OCI-LY1 (cell line): Measurements from ENCODE around the gene ALDH1A3.

Source experiments
- H2AFZ ChIP-seq: fragments of 200-600 bp; sonication (generic), shearing (Covaris generic); 2 replicates; pipeline ENCODE4 v1.6.0; 2014; ENCODE audit warnings: antibody characterized with exemption, mild to moderate bottlenecking, low read length
- H3F3A ChIP-seq: fragments of 200-600 bp; sonication (generic), shearing (Covaris generic); 2 replicates; pipeline ENCODE4 v1.6.0; 2014; ENCODE audit warnings: mild to moderate bottlenecking, antibody characterized with exemption, low read length, moderate library complexity; ENCODE audit not compliant: insufficient read depth
- H3K27ac ChIP-seq: fragments of 200-600 bp; sonication (generic); 2 replicates; pipeline ENCODE4 v1.5.1; 2014; ENCODE audit warnings: low read length, mixed run types, mild to moderate bottlenecking, low read depth; ENCODE audit not compliant: poor library complexity, severe bottlenecking
- H3K27me3 ChIP-seq: fragments of 200-600 bp; sonication (generic); 2 replicates; pipeline ENCODE4 v1.6.0; 2014; ENCODE audit warnings: antibody characterized with exemption, mild to moderate bottlenecking, low read length, moderate library complexity; ENCODE audit not compliant: insufficient read depth
- H3K36me3 ChIP-seq: fragments of 200-600 bp; sonication (generic); 2 replicates; pipeline ENCODE4 v1.6.1; 2014; ENCODE audit warnings: mild to moderate bottlenecking, antibody characterized with exemption, low read length, moderate library complexity, mixed read lengths; ENCODE audit not compliant: insufficient read depth
- H3K4me1 ChIP-seq: fragments of 200-600 bp; sonication (generic); 2 replicates; pipeline ENCODE4 v1.5.1; 2014; ENCODE audit warnings: mild to moderate bottlenecking, low read length, moderate library complexity; ENCODE audit not compliant: insufficient read depth, severe bottlenecking
- H3K4me2 ChIP-seq: fragments of 200-600 bp; sonication (generic), shearing (Covaris generic); 2 replicates; pipeline ENCODE4 v1.6.1; 2014; ENCODE audit warnings: low read length
- H3K4me3 ChIP-seq: fragments of 200-600 bp; sonication (generic); 2 replicates; pipeline ENCODE4 v1.5.1; 2014; ENCODE audit warnings: low read length, low read depth, mild to moderate bottlenecking, mixed read lengths; ENCODE audit not compliant: poor library complexity, severe bottlenecking
- H3K79me2 ChIP-seq: fragments of 200-600 bp; shearing (Covaris generic); 2 replicates; pipeline ENCODE4 v1.6.1; 2016; ENCODE audit warnings: mixed run types, low read length, mixed read lengths; ENCODE audit not compliant: insufficient read depth
- H3K9ac ChIP-seq: fragments of 200-600 bp; sonication (generic), shearing (Covaris generic); 2 replicates; pipeline ENCODE4 v1.6.1; 2014; ENCODE audit warnings: mild to moderate bottlenecking, low read length, mixed read lengths
- H3K9me2 ChIP-seq: fragments of 200-600 bp; sonication (generic), shearing (Covaris generic); 2 replicates; pipeline ENCODE4 v1.6.1; 2014; ENCODE audit warnings: low read depth, mild to moderate bottlenecking, low read length, mixed read lengths
- H3K9me3 ChIP-seq: fragments of 200-600 bp; shearing (Covaris generic); 2 replicates; pipeline ENCODE4 v1.6.1; 2014; ENCODE audit warnings: low read length, mixed read lengths
- H4K20me1 ChIP-seq: fragments of 200-600 bp; sonication (generic), shearing (Covaris generic); 2 replicates; pipeline ENCODE4 v1.6.0; 2016; ENCODE audit warnings: mild to moderate bottlenecking, low read length; ENCODE audit not compliant: insufficient read depth
- EZH2 ChIP-seq: fragments of 200-600 bp; sonication (generic), shearing (Covaris generic); IDR thresholded peaks from 2 replicates; pipeline ENCODE4 v1.8.0; 2017; ENCODE audit warnings: borderline replicate concordance, mixed run types, mild to moderate bottlenecking, antibody characterized with exemption, low read length, moderate library complexity, mixed read lengths
- TF ChIP-seq, protein P1 (sequence below): fragments of 200-600 bp; sonication (generic), shearing (Covaris generic); IDR thresholded peaks from 2 replicates; pipeline ENCODE4 v1.5.1; 2017; ENCODE audit warnings: mild to moderate bottlenecking, antibody characterized with exemption, low read length, moderate library complexity, mixed read lengths

The ALDH1A3 gene

DNA sequence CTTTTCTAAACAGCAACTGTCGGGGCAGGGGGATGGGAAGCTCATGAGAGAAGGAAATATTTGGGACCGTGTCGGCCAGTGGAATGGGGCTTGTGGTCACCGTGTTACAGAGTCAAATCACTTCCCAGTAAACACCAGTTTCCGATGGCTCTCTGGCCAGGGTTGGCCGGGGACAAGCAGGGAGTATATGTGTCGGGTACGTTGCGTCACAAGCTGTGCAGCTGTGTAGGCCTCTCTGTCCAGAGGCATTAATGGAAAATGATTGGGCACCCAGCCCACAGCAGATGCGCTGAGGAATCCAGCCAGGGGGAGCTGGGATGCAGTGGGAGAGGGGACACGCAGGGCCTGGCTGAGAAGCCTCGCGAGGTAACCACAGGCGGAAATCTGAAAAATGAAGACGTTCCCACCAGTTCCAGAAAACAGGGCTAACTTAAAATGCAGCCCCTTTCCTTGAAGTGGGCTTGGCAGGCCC lies 15.8 kb upstream of the ALDH1A3 start:
- H2AFZ ChIP-seq, result no peak overlapping the region

DNA sequence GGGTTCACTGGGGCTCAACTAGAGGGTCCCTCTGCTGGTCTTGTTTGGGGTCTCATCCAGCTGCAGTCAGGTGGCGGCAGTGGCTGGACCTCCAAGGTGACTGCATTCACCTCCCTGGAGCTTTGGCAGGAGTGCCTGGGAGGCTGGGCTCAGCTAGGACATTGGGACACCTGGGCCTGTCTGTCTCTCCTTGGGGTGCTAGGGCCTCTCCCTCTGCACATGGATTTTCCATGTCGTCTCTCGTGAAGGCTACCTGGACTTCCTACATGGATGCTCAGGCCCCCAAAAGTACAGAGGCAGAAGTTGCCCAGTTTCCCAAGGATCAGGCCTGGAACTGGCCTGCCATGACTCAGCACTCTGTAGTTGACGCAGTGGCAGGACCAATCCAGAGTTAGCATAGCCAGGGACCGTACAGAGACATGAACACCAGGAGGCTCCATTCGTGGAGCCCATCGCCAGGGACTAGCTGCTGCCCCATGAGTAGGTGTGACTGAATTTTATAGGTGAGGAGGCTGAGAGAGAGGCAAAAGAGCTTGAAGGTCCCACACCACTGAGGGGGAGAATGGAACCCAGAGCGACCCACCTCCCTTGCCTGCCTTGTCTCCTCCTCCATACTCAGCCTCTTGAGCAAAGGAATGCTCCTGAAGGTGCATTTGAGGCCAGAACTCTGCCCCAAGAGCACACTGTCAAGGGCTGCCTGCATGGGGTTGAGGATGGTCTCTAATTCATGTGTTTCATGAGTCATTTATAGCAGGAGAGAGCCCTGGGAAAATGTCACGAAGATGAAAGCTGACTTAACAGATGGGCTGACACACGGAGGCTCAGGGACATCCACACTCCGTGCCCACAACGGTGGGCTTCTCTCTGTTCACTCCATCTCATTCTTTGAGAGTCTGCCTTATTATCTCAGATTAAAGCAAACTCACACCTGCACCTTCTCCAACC lies 13.0 kb upstream of the ALDH1A3 start:
- Histone ChIP-seq H3K9me2 (no peaks in the 10 kb centered on the region), H3K9ac (no peak overlapping the region), H3K4me3 (no peak overlapping the region), H3F3A (no peaks in the 10 kb centered on the region), H3K79me2 (no peaks in the 10 kb centered on the region), H3K36me3 (no peaks in the 10 kb centered on the region; the same call in 1 of the 2 replicates), H3K27ac (no peak overlapping the region), H3K27me3 (peaks cover 21% of the 10 kb centered on the region; the same call in 1 of the 2 replicates), H3K4me1 (no peaks in the 10 kb centered on the region), H4K20me1 (no peaks in the 10 kb centered on the region), H3K4me2 (no peak overlapping the region), H2AFZ (no peak overlapping the region), H3K9me3 (peaks cover 6% of the 10 kb centered on the region; the same call in 1 of the 2 replicates)
- TF ChIP-seq, protein P1, sequence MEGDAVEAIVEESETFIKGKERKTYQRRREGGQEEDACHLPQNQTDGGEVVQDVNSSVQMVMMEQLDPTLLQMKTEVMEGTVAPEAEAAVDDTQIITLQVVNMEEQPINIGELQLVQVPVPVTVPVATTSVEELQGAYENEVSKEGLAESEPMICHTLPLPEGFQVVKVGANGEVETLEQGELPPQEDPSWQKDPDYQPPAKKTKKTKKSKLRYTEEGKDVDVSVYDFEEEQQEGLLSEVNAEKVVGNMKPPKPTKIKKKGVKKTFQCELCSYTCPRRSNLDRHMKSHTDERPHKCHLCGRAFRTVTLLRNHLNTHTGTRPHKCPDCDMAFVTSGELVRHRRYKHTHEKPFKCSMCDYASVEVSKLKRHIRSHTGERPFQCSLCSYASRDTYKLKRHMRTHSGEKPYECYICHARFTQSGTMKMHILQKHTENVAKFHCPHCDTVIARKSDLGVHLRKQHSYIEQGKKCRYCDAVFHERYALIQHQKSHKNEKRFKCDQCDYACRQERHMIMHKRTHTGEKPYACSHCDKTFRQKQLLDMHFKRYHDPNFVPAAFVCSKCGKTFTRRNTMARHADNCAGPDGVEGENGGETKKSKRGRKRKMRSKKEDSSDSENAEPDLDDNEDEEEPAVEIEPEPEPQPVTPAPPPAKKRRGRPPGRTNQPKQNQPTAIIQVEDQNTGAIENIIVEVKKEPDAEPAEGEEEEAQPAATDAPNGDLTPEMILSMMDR, result no peak
- TF ChIP-seq EZH2, result no peak

More for the DNA sequence above, 15.8 kb upstream of the ALDH1A3 start:
- Histone ChIP-seq H3K4me2 (no peak overlapping the region), H3K4me1 (no peaks in the 10 kb centered on the region), H3K79me2 (no peaks in the 10 kb centered on the region), H3K27me3 (peaks cover 25% of the 10 kb centered on the region; the same call in 1 of the 2 replicates), H3K36me3 (no peaks in the 10 kb centered on the region), H3F3A (no peaks in the 10 kb centered on the region), H3K9ac (no peak overlapping the region), H3K9me2 (no peaks in the 10 kb centered on the region), H3K9me3 (no peaks in the 10 kb centered on the region), H4K20me1 (no peaks in the 10 kb centered on the region), H3K27ac (no peak overlapping the region), H3K4me3 (no peak overlapping the region)
- TF ChIP-seq, protein P1, result no peak
- TF ChIP-seq EZH2, result no peak

DNA sequence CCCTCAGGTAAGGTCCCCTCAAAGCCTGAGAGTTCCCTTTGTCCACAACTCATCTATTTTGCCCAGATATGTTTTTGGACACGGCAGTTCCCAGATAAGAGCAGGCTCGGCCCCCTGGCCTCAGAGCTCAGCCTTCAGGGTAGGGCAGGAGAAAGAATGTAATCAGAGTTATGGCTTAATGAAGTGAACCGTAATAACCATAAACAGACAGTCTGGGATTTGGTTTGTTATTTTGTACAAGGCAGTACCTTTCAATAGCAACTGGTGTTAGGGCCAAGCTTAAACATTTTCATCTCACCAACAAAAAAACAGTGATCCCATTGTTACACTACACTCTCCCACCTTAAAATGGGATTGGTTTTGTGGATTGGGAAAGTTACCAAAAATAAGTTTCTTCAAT lies 12.2 kb upstream of the ALDH1A3 start:
- Histone ChIP-seq H3K4me2 (no peak overlapping the region), H3K27ac (no peak overlapping the region), H3K36me3 (no peaks in the 10 kb centered on the region; the same call in 1 of the 2 replicates), H3K9me2 (no peaks in the 10 kb centered on the region), H3K4me3 (no peak overlapping the region), H3K9ac (no peak overlapping the region), H4K20me1 (no peaks in the 10 kb centered on the region), H3K9me3 (peaks cover 6% of the 10 kb centered on the region; the same call in 1 of the 2 replicates), H3F3A (no peaks in the 10 kb centered on the region), H3K4me1 (no peaks in the 10 kb centered on the region), H3K27me3 (peaks cover 18% of the 10 kb centered on the region; the same call in 1 of the 2 replicates), H2AFZ (no peak overlapping the region), H3K79me2 (no peaks in the 10 kb centered on the region)
- TF ChIP-seq EZH2, result no peak
- TF ChIP-seq, protein P1, result no peak
